ENCODE data around the gene GAS5. TPM values are rescaled to one million over a fixed set of nuclear protein-coding genes. Genes with fewer than 3 reads are reported as not detected.

Gene GAS5
- total and polyA plus RNA-seq, 9 of the 15 experiments (the other 6 are each of a cell fraction or from before 2014, with no cell fraction given) = 565 to 1,860 (median 1,006) TPM

- TF ChIP-seq ATF4 (CRISPR knock-in tag; IDR thresholded peaks at IDR 0.05) = 0 out of 2 replicates have a peak, but pooled peaks have one; percentile 40
- TF ChIP-seq ZNF318 (IDR thresholded peaks at IDR 0.05; ENCODE audit: borderline replicate concordance in 1 of 2, low read depth in 1 of 2) = peak in 1 of 2 experiments; percentile 77; a peak in 2 of 4 replicates
- no peak for TF ChIP-seq ZNF583 (CRISPR knock-in tag; IDR thresholded peaks at IDR 0.05)
- 0 out of 2 replicates have a peak, but pooled peaks have one; percentile 55 for TF ChIP-seq CHCHD3 (CRISPR knock-in tag; IDR thresholded peaks at IDR 0.05)
- peak in 1 of 2 experiments; percentile 69; a peak in 2 of 4 replicates for TF ChIP-seq ARNT (IDR thresholded peaks at IDR 0.05)
- TF ChIP-seq IRF1 (CRISPR knock-in tag; IDR thresholded peaks at IDR 0.05; ENCODE audit: borderline replicate concordance) = no peak
- TF ChIP-seq ZNF398 (CRISPR knock-in tag; IDR thresholded peaks at IDR 0.05) = no peak
- TF ChIP-seq HLTF (IDR thresholded peaks at IDR 0.05) = peak; percentile 76; the same call in 1 of the 2 replicates
- no peak; the same call in 1 of the 2 replicates for TF ChIP-seq ZBTB7A (IDR thresholded peaks at IDR 0.05; ENCODE audit: borderline replicate concordance, control insufficient read depth, low read depth, low read length)
- TF ChIP-seq ZNF512 (tag; IDR thresholded peaks at IDR 0.05) = no peak
- 0 out of 2 replicates have a peak, but pooled peaks have one; percentile 62 for TF ChIP-seq ZFP91 (CRISPR knock-in tag; IDR thresholded peaks at IDR 0.05)
Observed at GRCh38 chr1:173867753-173868265, at the start of gene GAS5 (continued).
